K562 (cell line): ENCODE results near the gene UMAD1. TPM values are rescaled to one million over a fixed set of nuclear protein-coding genes. Genes with fewer than 3 reads are reported as not detected.

ENCODE experiments used
- ATAC-seq: fragments of 200-7000 bp; cut with Tn5 transposase; 3 replicates; pipeline ENCODE4 v1.9.1; 2020; ENCODE audit warnings: moderate library complexity
- BruUV-seq: library from RNA; stranded (reverse); fragments of 400-500 nt; replicated peaks from 2 replicates; lab custom pipeline; 2021; lab: Mats Ljungman, UMichigan
- CTCF ChIA-PET: fragments of 300-600 bp; formaldehyde crosslinking; extraction: SDS; loops from one replicate; lab custom pipeline; 2021; ENCODE audit warnings: low intra/inter-chr PET ratio; lab: Yijun Ruan, JAX
- POLR2A ChIA-PET: fragments of 300-600, 350-650 bp; sonication (Branson Sonifier 250); formaldehyde crosslinking; extraction: SDS; loops from one replicate; lab custom pipeline; 2021; ENCODE audit warnings: antibody characterized with exemption, inconsistent platforms; lab: Yijun Ruan, JAX
- DNase-seq, 4 experiments: peaks; one replicate each; pipeline versions ENCODE4 v3.0.0 to v3.0.0-alpha.2; 2011 to 2018; ENCODE audit warnings: low spot score in 3 of 4, mixed read lengths in 3 of 4; ENCODE audit errors: extremely low read depth in 1 of 4
- FAIRE-seq: peaks from 2 replicates; lab custom pipeline; 2011; peaks lifted over from hg19 to GRCh38; lab: Jason Lieb, UNC
- H2AFZ ChIP-seq: 2 replicates; pipeline ENCODE4 v1.6.0; 2011; ENCODE audit warnings: low read depth, low read length, control low read depth, inconsistent platforms
- H3K27ac ChIP-seq: fragments of 200-600 bp; 3 replicates; pipeline ENCODE4 v1.8.0; 2011; ENCODE audit warnings: low read depth, mild to moderate bottlenecking, control low read depth, inconsistent platforms, low read length, moderate library complexity, mixed read lengths; ENCODE audit errors: extremely low read depth
- H3K27me3 ChIP-seq, 2 experiments: fragments of 300-600 bp in 1 of 2; 2 replicates in 1 of 2; 3 replicates in 1 of 2; pipeline versions ENCODE4 v1.6.0 to v1.8.0; 2011; ENCODE audit warnings: inconsistent platforms in 2 of 2, low read length in 2 of 2, mild to moderate bottlenecking in 1 of 2, mixed read lengths in 1 of 2, moderate library complexity in 1 of 2; ENCODE audit not compliant: control insufficient read depth in 2 of 2, insufficient read depth in 2 of 2
- H3K36me3 ChIP-seq: fragments of 300-600 bp; 3 replicates; pipeline ENCODE4 v1.8.0; 2011; ENCODE audit warnings: mild to moderate bottlenecking, low read length, inconsistent platforms; ENCODE audit not compliant: control insufficient read depth, insufficient read depth
- H3K4me1 ChIP-seq, 2 experiments: fragments of 200-600 bp in 1 of 2; replicated peaks in 1 of 2; 2 replicates in 1 of 2; 3 replicates in 1 of 2; pipeline versions ENCODE4 v1.5.1 to v1.8.0; 2011; ENCODE audit warnings: inconsistent platforms in 2 of 2, low read length in 2 of 2, mild to moderate bottlenecking in 1 of 2, mixed read lengths in 1 of 2, moderate library complexity in 1 of 2; ENCODE audit not compliant: control insufficient read depth in 2 of 2, insufficient read depth in 2 of 2
- H3K4me2 ChIP-seq: 2 replicates; pipeline ENCODE4 v1.6.1; 2011; ENCODE audit warnings: low read length, control low read depth, inconsistent platforms, mixed read lengths; ENCODE audit not compliant: insufficient read depth
- H3K4me3 ChIP-seq: fragments of 200-600 bp; sonication (generic), shearing (Covaris generic); 2 replicates; pipeline ENCODE4 v1.5.1; 2016; ENCODE audit warnings: control low read depth, inconsistent platforms
- H3K79me2 ChIP-seq: fragments of 200-600 bp; 3 replicates; pipeline ENCODE4 v1.8.0; 2011; ENCODE audit warnings: low read length, inconsistent platforms; ENCODE audit not compliant: control insufficient read depth, insufficient read depth
- H3K9ac ChIP-seq, 2 experiments: 2 replicates each; pipeline versions ENCODE4 v1.6.0 to v1.6.1; 2011; ENCODE audit warnings: low read depth in 2 of 2, low read length in 2 of 2, control low read depth in 1 of 2, inconsistent platforms in 1 of 2, mild to moderate bottlenecking in 1 of 2, mixed read lengths in 1 of 2; ENCODE audit not compliant: insufficient read depth in 1 of 2
- H3K9me1 ChIP-seq: one replicate; pipeline ENCODE4 v1.6.0; 2011; ENCODE audit warnings: inconsistent platforms, mild to moderate bottlenecking, low read length, moderate library complexity; ENCODE audit not compliant: control insufficient read depth, insufficient read depth
- H3K9me3 ChIP-seq: replicated peaks from 2 replicates; pipeline ENCODE4 v1.5.1; 2011; ENCODE audit warnings: low read depth, low read length, inconsistent platforms; ENCODE audit not compliant: control insufficient read depth, insufficient read depth
- H4K20me1 ChIP-seq: replicated peaks from 2 replicates; pipeline ENCODE4 v1.6.1; 2011; ENCODE audit warnings: low read length, inconsistent platforms, mixed read lengths; ENCODE audit not compliant: control insufficient read depth, insufficient read depth
- EP400 ChIP-seq: fragments of 450-650 bp; IDR thresholded peaks from 2 replicates; pipeline ENCODE4 v1.6.1; 2017; ENCODE audit warnings: antibody characterized with exemption, mild to moderate bottlenecking, moderate library complexity
- KLF10 ChIP-seq: fragments of 250-450 bp; sonication (Bioruptor Pico); IDR thresholded peaks from 2 replicates; pipeline ENCODE4 v1.6.1; 2021; ENCODE audit warnings: matching md5 sums
- MCM2 ChIP-seq: fragments of 450-650 bp; IDR thresholded peaks from 2 replicates; pipeline ENCODE4 v1.6.1; 2017; ENCODE audit warnings: low read depth, mild to moderate bottlenecking
- MCM5 ChIP-seq: fragments of 450-650 bp; IDR thresholded peaks from 2 replicates; pipeline ENCODE4 v1.6.1; 2016; ENCODE audit warnings: low read depth
- TBL1XR1 ChIP-seq, 2 experiments: IDR thresholded peaks; 2 replicates each; pipeline ENCODE4 v1.6.1; 2012; ENCODE audit warnings: improper control_type of control experiment in 2 of 2, low read length in 2 of 2, mild to moderate bottlenecking in 1 of 2
- ZNF780A ChIP-seq: fragments of 250-450 bp; sonication (Bioruptor Pico); IDR thresholded peaks from 2 replicates; pipeline ENCODE4 v1.5.0; 2021; ENCODE audit warnings: mild to moderate bottlenecking
- WGBS: fragments of 100-300 bp; shearing (Covaris generic); methylation state at CpG from one replicate; pipeline ENCODE4 v1.1.6; 2016; ENCODE audit warnings: low coverage, mixed read lengths; ENCODE audit not compliant: insufficient coverage; ENCODE audit errors: missing lambda C conversion rate; 5-methylcytosine and 5-hydroxymethylcytosine counted together
- in situ Hi-C: fragments of 300-500 bp; cut with MboI; formaldehyde crosslinking; loops from 4 replicates; pipeline ENCODE4 v1.15.0; 2018; ENCODE audit warnings: inconsistent platforms, mixed read lengths
- intact Hi-C: fragments of 100-400 bp; cut with micrococcal nuclease; formaldehyde crosslinking; loops from 2 replicates; pipeline ENCODE4 v1.14.2; 2022
- polyA plus RNA-seq, 8 experiments: library from polyadenylated mRNA; depleted of rRNA in 4 of 8; stranded (reverse) in 5 of 8; unstranded in 3 of 8; fragments of >200 nt; fragmentation: Nextera tagmentation in 2 of 8; fragmentation: Illumina TruSeq in 1 of 8; extraction: Ambion mirVana in 2 of 8; extraction: Trizol in 1 of 8; gene quantifications; 2 replicates each; pipeline versions ENCODE4 v1.2.1 to v1.2.3, GENCODE V29; 2011 to 2014; ENCODE audit warnings: inconsistent platforms in 1 of 8, missing spikeins in 1 of 8
- total RNA-seq, 7 experiments: library from RNA; depleted of rRNA in 6 of 7; stranded (reverse); fragments of >200 nt in 6 of 7; fragmentation: Illumina TruSeq in 2 of 7; extraction: Trizol in 2 of 7; gene quantifications; 2 replicates each; pipeline versions ENCODE4 v1.2.1 to v1.2.3, GENCODE V29; 2011 to 2021; ENCODE audit warnings: low replicate concordance in 1 of 7
- TF ChIP-seq, protein P1 (sequence below): fragments of 250-450 bp; sonication (Bioruptor Pico); IDR thresholded peaks from 2 replicates; pipeline ENCODE4 v1.6.1; 2021; ENCODE audit warnings: mild to moderate bottlenecking
- TF ChIP-seq, protein P2 (sequence below): fragments of 250-450 bp; sonication (Bioruptor Pico); IDR thresholded peaks from 2 replicates; pipeline ENCODE4 v1.4.0; 2020; ENCODE audit warnings: mild to moderate bottlenecking, moderate library complexity
- TF ChIP-seq, protein P3 (sequence below): fragments of 250-450 bp; sonication (Bioruptor Pico); IDR thresholded peaks from 2 replicates; pipeline ENCODE4 v1.8.0; 2022; ENCODE audit warnings: inconsistent platforms
- TF ChIP-seq, protein P4 (sequence below): fragments of 450-650 bp; formaldehyde crosslinking; conservative IDR thresholded peaks from 2 replicates; pipeline ENCODE4 v1.4.0; 2022; ENCODE audit warnings: mild to moderate bottlenecking, missing genetic modification characterization
- TF ChIP-seq, protein P5 (sequence below): fragments of 250-450 bp; sonication (Bioruptor Pico); IDR thresholded peaks from 2 replicates; pipeline ENCODE4 v1.5.0; 2022; ENCODE audit warnings: mild to moderate bottlenecking

The UMAD1 gene
- total and polyA plus RNA-seq, 9 of the 15 experiments (the other 6 are each of a cell fraction or from before 2014, with no cell fraction given), result 9.0 to 26.7 (median 13.3) TPM

DNA sequence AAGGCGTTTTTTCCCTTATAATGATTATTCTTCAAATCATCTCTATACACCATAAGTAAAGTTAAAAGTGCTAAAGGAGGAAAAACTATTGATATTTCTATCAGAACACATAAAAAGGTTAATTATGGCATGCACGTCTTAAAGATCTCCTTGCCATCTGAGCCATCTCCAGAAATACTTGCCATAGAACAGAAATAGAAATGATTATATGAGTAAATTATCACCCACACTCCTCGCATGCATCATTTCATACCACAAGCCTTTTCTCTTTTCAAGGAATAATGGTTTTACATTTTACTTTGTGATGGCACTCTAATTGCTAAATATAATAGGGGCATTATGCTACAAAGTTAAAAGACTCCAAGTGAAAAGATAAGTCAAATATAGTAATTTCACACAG is 272.4 kb downstream of the UMAD1 start:
- POLR2A ChIA-PET, result no interaction called here
- CTCF ChIA-PET, result no interaction called here
- 2% methylated on average over 3 of the region's 3 CpGs for WGBS
- H3K4me3 ChIP-seq, result no peak overlapping the region
- DNase-seq, result no peak
- H3K9ac ChIP-seq, result no peak overlapping the region
- no peaks in the 10 kb centered on the region for H3K36me3 ChIP-seq
- intact Hi-C loops, result no loop called here
- no peaks in the 10 kb centered on the region for H3K4me1 ChIP-seq
- no peaks in the 10 kb centered on the region for H3K79me2 ChIP-seq
- no peaks in the 10 kb centered on the region for H3K9me1 ChIP-seq
- no peak for ATAC-seq
- in situ Hi-C loops, result no loop called here
- no peak for TF ChIP-seq ZNF780A (CRISPR knock-in tag)
- TF ChIP-seq, protein P1, sequence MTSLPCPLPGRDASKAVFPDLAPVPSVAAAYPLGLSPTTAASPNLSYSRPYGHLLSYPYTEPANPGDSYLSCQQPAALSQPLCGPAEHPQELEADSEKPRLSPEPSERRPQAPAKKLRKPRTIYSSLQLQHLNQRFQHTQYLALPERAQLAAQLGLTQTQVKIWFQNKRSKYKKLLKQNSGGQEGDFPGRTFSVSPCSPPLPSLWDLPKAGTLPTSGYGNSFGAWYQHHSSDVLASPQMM (CRISPR knock-in tag), result no peak
- TF ChIP-seq EP400, result no peak
- TF ChIP-seq, protein P2, sequence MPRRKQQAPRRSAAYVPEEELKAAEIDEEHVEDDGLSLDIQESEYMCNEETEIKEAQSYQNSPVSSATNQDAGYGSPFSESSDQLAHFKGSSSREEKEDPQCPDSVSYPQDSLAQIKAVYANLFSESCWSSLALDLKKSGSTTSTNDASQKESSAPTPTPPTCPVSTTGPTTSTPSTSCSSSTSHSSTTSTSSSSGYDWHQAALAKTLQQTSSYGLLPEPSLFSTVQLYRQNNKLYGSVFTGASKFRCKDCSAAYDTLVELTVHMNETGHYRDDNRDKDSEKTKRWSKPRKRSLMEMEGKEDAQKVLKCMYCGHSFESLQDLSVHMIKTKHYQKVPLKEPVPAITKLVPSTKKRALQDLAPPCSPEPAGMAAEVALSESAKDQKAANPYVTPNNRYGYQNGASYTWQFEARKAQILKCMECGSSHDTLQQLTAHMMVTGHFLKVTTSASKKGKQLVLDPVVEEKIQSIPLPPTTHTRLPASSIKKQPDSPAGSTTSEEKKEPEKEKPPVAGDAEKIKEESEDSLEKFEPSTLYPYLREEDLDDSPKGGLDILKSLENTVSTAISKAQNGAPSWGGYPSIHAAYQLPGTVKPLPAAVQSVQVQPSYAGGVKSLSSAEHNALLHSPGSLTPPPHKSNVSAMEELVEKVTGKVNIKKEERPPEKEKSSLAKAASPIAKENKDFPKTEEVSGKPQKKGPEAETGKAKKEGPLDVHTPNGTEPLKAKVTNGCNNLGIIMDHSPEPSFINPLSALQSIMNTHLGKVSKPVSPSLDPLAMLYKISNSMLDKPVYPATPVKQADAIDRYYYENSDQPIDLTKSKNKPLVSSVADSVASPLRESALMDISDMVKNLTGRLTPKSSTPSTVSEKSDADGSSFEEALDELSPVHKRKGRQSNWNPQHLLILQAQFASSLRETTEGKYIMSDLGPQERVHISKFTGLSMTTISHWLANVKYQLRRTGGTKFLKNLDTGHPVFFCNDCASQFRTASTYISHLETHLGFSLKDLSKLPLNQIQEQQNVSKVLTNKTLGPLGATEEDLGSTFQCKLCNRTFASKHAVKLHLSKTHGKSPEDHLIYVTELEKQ (CRISPR knock-in tag), result no peak
- no peak for TF ChIP-seq MCM2
- TF ChIP-seq MCM5, result no peak
- TF ChIP-seq, protein P3, sequence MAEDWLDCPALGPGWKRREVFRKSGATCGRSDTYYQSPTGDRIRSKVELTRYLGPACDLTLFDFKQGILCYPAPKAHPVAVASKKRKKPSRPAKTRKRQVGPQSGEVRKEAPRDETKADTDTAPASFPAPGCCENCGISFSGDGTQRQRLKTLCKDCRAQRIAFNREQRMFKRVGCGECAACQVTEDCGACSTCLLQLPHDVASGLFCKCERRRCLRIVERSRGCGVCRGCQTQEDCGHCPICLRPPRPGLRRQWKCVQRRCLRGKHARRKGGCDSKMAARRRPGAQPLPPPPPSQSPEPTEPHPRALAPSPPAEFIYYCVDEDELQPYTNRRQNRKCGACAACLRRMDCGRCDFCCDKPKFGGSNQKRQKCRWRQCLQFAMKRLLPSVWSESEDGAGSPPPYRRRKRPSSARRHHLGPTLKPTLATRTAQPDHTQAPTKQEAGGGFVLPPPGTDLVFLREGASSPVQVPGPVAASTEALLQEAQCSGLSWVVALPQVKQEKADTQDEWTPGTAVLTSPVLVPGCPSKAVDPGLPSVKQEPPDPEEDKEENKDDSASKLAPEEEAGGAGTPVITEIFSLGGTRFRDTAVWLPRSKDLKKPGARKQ, result no peak
- TF ChIP-seq, protein P4, sequence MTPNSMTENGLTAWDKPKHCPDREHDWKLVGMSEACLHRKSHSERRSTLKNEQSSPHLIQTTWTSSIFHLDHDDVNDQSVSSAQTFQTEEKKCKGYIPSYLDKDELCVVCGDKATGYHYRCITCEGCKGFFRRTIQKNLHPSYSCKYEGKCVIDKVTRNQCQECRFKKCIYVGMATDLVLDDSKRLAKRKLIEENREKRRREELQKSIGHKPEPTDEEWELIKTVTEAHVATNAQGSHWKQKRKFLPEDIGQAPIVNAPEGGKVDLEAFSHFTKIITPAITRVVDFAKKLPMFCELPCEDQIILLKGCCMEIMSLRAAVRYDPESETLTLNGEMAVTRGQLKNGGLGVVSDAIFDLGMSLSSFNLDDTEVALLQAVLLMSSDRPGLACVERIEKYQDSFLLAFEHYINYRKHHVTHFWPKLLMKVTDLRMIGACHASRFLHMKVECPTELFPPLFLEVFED, result no peak
- TF ChIP-seq, protein P5, sequence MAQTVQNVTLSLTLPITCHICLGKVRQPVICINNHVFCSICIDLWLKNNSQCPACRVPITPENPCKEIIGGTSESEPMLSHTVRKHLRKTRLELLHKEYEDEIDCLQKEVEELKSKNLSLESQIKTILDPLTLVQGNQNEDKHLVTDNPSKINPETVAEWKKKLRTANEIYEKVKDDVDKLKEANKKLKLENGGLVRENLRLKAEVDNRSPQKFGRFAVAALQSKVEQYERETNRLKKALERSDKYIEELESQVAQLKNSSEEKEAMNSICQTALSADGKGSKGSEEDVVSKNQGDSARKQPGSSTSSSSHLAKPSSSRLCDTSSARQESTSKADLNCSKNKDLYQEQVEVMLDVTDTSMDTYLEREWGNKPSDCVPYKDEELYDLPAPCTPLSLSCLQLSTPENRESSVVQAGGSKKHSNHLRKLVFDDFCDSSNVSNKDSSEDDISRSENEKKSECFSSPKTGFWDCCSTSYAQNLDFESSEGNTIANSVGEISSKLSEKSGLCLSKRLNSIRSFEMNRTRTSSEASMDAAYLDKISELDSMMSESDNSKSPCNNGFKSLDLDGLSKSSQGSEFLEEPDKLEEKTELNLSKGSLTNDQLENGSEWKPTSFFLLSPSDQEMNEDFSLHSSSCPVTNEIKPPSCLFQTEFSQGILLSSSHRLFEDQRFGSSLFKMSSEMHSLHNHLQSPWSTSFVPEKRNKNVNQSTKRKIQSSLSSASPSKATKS, result no peak
- TF ChIP-seq TBL1XR1 (IDR thresholded peaks at IDR 0.05; ENCODE audit: low read length in 2 of 2), result no peak
- no peak for TF ChIP-seq KLF10 (CRISPR knock-in tag)
- no peak overlapping the region for H3K27ac ChIP-seq
- H2AFZ ChIP-seq, result no peak overlapping the region
- H4K20me1 ChIP-seq, result no peaks in the 10 kb centered on the region
- H3K9me3 ChIP-seq, result no peaks in the 10 kb centered on the region
- no peak for FAIRE-seq
- H3K27me3 ChIP-seq, result no peaks in the 10 kb centered on the region; a peak in 2 of 5 replicates
- no peak overlapping the region for H3K4me2 ChIP-seq
- BruUV-seq, result no TSS peak
